Activated CD8-positive, alpha-beta T cell treated with anti-CD3 and anti-CD28 coated beads, Interleukin-2, amount 10 ng/mL, durations not matched to agents 7 days and 5 days (primary cell): ENCODE results near the gene AANAT. TPM values are rescaled to one million over a fixed set of nuclear protein-coding genes. Genes with fewer than 3 reads are reported as not detected.
A peak's percentile ranks its signal among the peaks of the same experiment; 100 is the strongest.

Experiments
- ATAC-seq: fragments of 150-1000 bp; cut with Tn5 transposase; one replicate; pipeline ENCODE4 v1.10.0; 2021; ENCODE audit warnings: moderate library complexity
- CTCF ChIA-PET: fragments of 350-600 bp; sonication (Branson Sonifier 250); formaldehyde crosslinking; loops from one replicate; lab custom pipeline; 2021; ENCODE audit warnings: antibody characterized with exemption; lab: Charles Lee
- POLR2A ChIA-PET: fragments of 350-600 bp; sonication (Branson Sonifier 250); formaldehyde crosslinking; loops from one replicate; lab custom pipeline; 2021; ENCODE audit warnings: antibody characterized with exemption; lab: Charles Lee
- DNase-seq: peaks from one replicate; pipeline ENCODE4 v3.0.0-alpha.2; 2020
- H3K27ac Mint-ChIP-seq: one replicate; pipeline ENCODE4 v1.8.0; 2021; ENCODE audit warnings: mild to moderate bottlenecking, mixed read lengths
- H3K27me3 Mint-ChIP-seq: one replicate; pipeline ENCODE4 v1.8.0; 2021; ENCODE audit warnings: low read depth, mixed read lengths
- H3K36me3 Mint-ChIP-seq: one replicate; pipeline ENCODE4 v1.8.0; 2021; ENCODE audit warnings: low read depth, mixed read lengths
- H3K4me1 Mint-ChIP-seq: one replicate; pipeline ENCODE4 v1.8.0; 2021; ENCODE audit warnings: low read depth, mixed read lengths
- H3K4me3 Mint-ChIP-seq: one replicate; pipeline ENCODE4 v1.8.0; 2021; ENCODE audit warnings: mild to moderate bottlenecking, mixed read lengths
- H3K9me3 Mint-ChIP-seq: one replicate; pipeline ENCODE4 v1.8.0; 2022; ENCODE audit warnings: mixed read lengths; ENCODE audit not compliant: insufficient read depth
- total RNA-seq, 2 experiments: library from RNA; stranded (reverse); gene quantifications; one replicate each; pipeline ENCODE4 v1.2.3, GENCODE V29; 2021

AANAT gene
- total RNA-seq, 2 experiments from 2014 or later: not detected

GRCh38 chr17:76492989-76493501 is 25.6 kb downstream of the AANAT start:
- POLR2A ChIA-PET: interaction anchor here (0.7 to 2.8 kb wide), 9 partner anchors 8 to 243 kb away, joined by 3 to 12 read pairs (median 4); partner anchors contain the start of genes AANAT and RHBDF2
- CTCF ChIA-PET: interaction anchor here (0.7 to 3.5 kb wide), 11 partner anchors 10 to 314 kb away, joined by 3 to 34 read pairs (median 3); partner anchors contain the start of genes AANAT, RHBDF2, SPHK1 and UBE2O
- H3K9me3 Mint-ChIP-seq: no peaks in the 10 kb centered on the region

GRCh38 chr17:76493505-76494167 is 26.2 kb downstream of the AANAT start:
- POLR2A ChIA-PET: interaction anchor here (0.7 to 2.8 kb wide), 8 partner anchors 7 to 188 kb away, joined by 3 to 12 read pairs (median 4); partner anchors contain the start of genes AANAT and RHBDF2
- ATAC-seq (peak; percentile 40), DNase-seq (peak; percentile 52)
- Mint-ChIP-seq H3K4me3 (peak overlapping the region; percentile 73), H3K27ac (peak overlapping the region; percentile 97), H3K36me3 (peaks cover 6% of the 10 kb centered on the region), H3K27me3 (no peaks in the 10 kb centered on the region), H3K4me1 (peaks cover 89% of the 10 kb centered on the region), H3K9me3 (no peaks in the 10 kb centered on the region)
- CTCF ChIA-PET: interaction anchor here (0.7 to 3.5 kb wide), 11 partner anchors 9 to 315 kb away, joined by 3 to 34 read pairs (median 3); partner anchors contain the start of genes AANAT, RHBDF2, SPHK1 and UBE2O

More at GRCh38 chr17:76492989-76493501, 25.6 kb downstream of the AANAT start:
- peaks cover 4% of the 10 kb centered on the region for H3K36me3 Mint-ChIP-seq
- H3K4me1 Mint-ChIP-seq: peaks cover 83% of the 10 kb centered on the region
- H3K27ac Mint-ChIP-seq: peak overlapping the region; percentile 97
- peak; percentile 66 for DNase-seq
- H3K4me3 Mint-ChIP-seq: peak overlapping the region; percentile 73
- ATAC-seq: peak; percentile 63
- H3K27me3 Mint-ChIP-seq: no peaks in the 10 kb centered on the region

- H3K36me3 Mint-ChIP-seq: peaks cover 12% of the 10 kb centered on the region
- ATAC-seq (no peak), DNase-seq (no peak)
- no peak overlapping the region for H3K4me3 Mint-ChIP-seq
- no peaks in the 10 kb centered on the region for H3K27me3 Mint-ChIP-seq
- POLR2A ChIA-PET: no interaction called here
- peaks cover 90% of the 10 kb centered on the region for H3K4me1 Mint-ChIP-seq
- CTCF ChIA-PET: interaction anchor here (0.6 to 1.4 kb wide), 2 partner anchors 11 to 29 kb away, joined by 3 read pairs; no protein-coding TSS in a partner anchor
- no peaks in the 10 kb centered on the region for H3K9me3 Mint-ChIP-seq
- peak overlapping the region; percentile 63 for H3K27ac Mint-ChIP-seq
These were observed 28.4 kb downstream of the AANAT start for GRCh38 chr17:76495663-76496400.

GRCh38 chr17:76496464-76496863 is 29.1 kb downstream of the AANAT start:
- DNase-seq (no peak), ATAC-seq (no peak)
- Mint-ChIP-seq H3K4me1 (peaks cover 85% of the 10 kb centered on the region), H3K27me3 (no peaks in the 10 kb centered on the region), H3K27ac (peak overlapping the region; percentile 52), H3K4me3 (no peak overlapping the region), H3K9me3 (no peaks in the 10 kb centered on the region), H3K36me3 (peaks cover 12% of the 10 kb centered on the region)
- CTCF ChIA-PET: interaction anchor here (1.4 to 2.3 kb wide), 2 partner anchors 10 to 30 kb away, joined by 3 to 8 read pairs; no protein-coding TSS in a partner anchor
- POLR2A ChIA-PET: no interaction called here

GRCh38 chr17:76497699-76497978 is 30.2 kb downstream of the AANAT start:
- Mint-ChIP-seq H3K9me3 (no peaks in the 10 kb centered on the region), H3K27ac (no peak overlapping the region), H3K36me3 (peaks cover 12% of the 10 kb centered on the region), H3K4me3 (no peak overlapping the region), H3K27me3 (no peaks in the 10 kb centered on the region), H3K4me1 (peaks cover 85% of the 10 kb centered on the region)
- ChIA-PET CTCF (interaction anchor here (2.3 to 11.9 kb wide), 2 partner anchors 9 to 34 kb away, joined by 8 to 184 read pairs; partner anchors contain the start of gene AANAT), POLR2A (no interaction called here)
- ATAC-seq (no peak), DNase-seq (no peak)

- Mint-ChIP-seq H3K27ac (peak overlapping the region; percentile 78), H3K27me3 (no peaks in the 10 kb centered on the region), H3K36me3 (peaks cover 12% of the 10 kb centered on the region), H3K9me3 (no peaks in the 10 kb centered on the region), H3K4me3 (peak overlapping the region; percentile 89), H3K4me1 (peaks cover 83% of the 10 kb centered on the region)
- ATAC-seq: no peak
- ChIA-PET POLR2A (no interaction called here), CTCF (interaction anchor here (1.1 to 11.9 kb wide), 5 partner anchors 8 to 218 kb away, joined by 3 to 184 read pairs (median 8); partner anchors contain the start of gene AANAT)
- DNase-seq: no peak
These were observed 30.8 kb downstream of the AANAT start for GRCh38 chr17:76497979-76498875.

- Mint-ChIP-seq H3K4me3 (peak overlapping the region; percentile 89), H3K36me3 (peaks cover 12% of the 10 kb centered on the region), H3K9me3 (no peaks in the 10 kb centered on the region), H3K4me1 (peaks cover 77% of the 10 kb centered on the region), H3K27me3 (no peaks in the 10 kb centered on the region), H3K27ac (peak overlapping the region; percentile 78)
- DNase-seq (no peak), ATAC-seq (no peak)
- POLR2A ChIA-PET: interaction anchor here (1.5 kb wide), 1 partner anchor 114 kb away, joined by 4 read pairs; the partner anchor contains the start of gene SPHK1
- CTCF ChIA-PET: interaction anchor here (1.1 to 11.9 kb wide), 5 partner anchors 7 to 217 kb away, joined by 3 to 184 read pairs (median 8); partner anchors contain the start of gene AANAT
These were observed 31.5 kb downstream of the AANAT start for GRCh38 chr17:76498876-76499251.

GRCh38 chr17:76499267-76499667 is 31.9 kb downstream of the AANAT start:
- no peaks in the 10 kb centered on the region for H3K9me3 Mint-ChIP-seq
- peaks cover 12% of the 10 kb centered on the region for H3K36me3 Mint-ChIP-seq
- CTCF ChIA-PET: interaction anchor here (0.9 to 11.9 kb wide), 7 partner anchors 13 to 217 kb away, joined by 3 to 184 read pairs (median 4); partner anchors contain the start of gene AANAT
- H3K4me1 Mint-ChIP-seq: peaks cover 75% of the 10 kb centered on the region
- POLR2A ChIA-PET: interaction anchor here (1.5 to 3.0 kb wide), 2 partner anchors 7 to 114 kb away, joined by 4 to 12 read pairs; partner anchors contain the start of gene SPHK1
- H3K27me3 Mint-ChIP-seq: no peaks in the 10 kb centered on the region
- H3K27ac Mint-ChIP-seq: no peak overlapping the region
- no peak for ATAC-seq
- H3K4me3 Mint-ChIP-seq: peak overlapping the region; percentile 89
- DNase-seq: no peak

- ChIA-PET POLR2A (interaction anchor here (0.8 to 3.0 kb wide), 3 partner anchors 8 to 115 kb away, joined by 3 to 12 read pairs (median 4); partner anchors contain the start of gene SPHK1), CTCF (interaction anchor here (0.9 to 11.9 kb wide), 5 partner anchors 20 to 149 kb away, joined by 3 to 184 read pairs (median 4); partner anchors contain the start of gene AANAT)
- DNase-seq (no peak), ATAC-seq (no peak)
- no peaks in the 10 kb centered on the region for H3K9me3 Mint-ChIP-seq
- H3K4me3 Mint-ChIP-seq: peak overlapping the region; percentile 89
- H3K27me3 Mint-ChIP-seq: no peaks in the 10 kb centered on the region
- H3K4me1 Mint-ChIP-seq: peaks cover 66% of the 10 kb centered on the region
- H3K27ac Mint-ChIP-seq: peak overlapping the region; percentile 71
- peaks cover 12% of the 10 kb centered on the region for H3K36me3 Mint-ChIP-seq
These were observed 32.8 kb downstream of the AANAT start for GRCh38 chr17:76500074-76500746.

- Mint-ChIP-seq H3K27ac (peak overlapping the region; percentile 71), H3K4me3 (peak overlapping the region; percentile 89), H3K9me3 (no peaks in the 10 kb centered on the region), H3K36me3 (peaks cover 12% of the 10 kb centered on the region), H3K4me1 (peaks cover 62% of the 10 kb centered on the region), H3K27me3 (no peaks in the 10 kb centered on the region)
- ATAC-seq (peak; percentile 38), DNase-seq (no peak)
- ChIA-PET CTCF (interaction anchor here (1.5 to 11.9 kb wide), 3 partner anchors 20 to 37 kb away, joined by 4 to 184 read pairs (median 9); partner anchors contain the start of gene AANAT), POLR2A (interaction anchor here (3.0 kb wide), 1 partner anchor 9 kb away, joined by 12 read pairs; no protein-coding TSS in a partner anchor)
These were observed 33.3 kb downstream of the AANAT start for GRCh38 chr17:76500747-76501017.
